ENCODE results near the gene CES3. TPM values are rescaled to one million over a fixed set of nuclear protein-coding genes. Genes with fewer than 3 reads are reported as not detected.

Gene CES3
- total RNA-seq, 2 experiments from 2014 or later: 1.1 to 1.3 TPM

GRCh38 chr16:66926171-66926947 is 34.7 kb upstream of the CES3 start:
- CTCF ChIA-PET: interaction anchor here (1.8 kb wide), 1 partner anchor 53 kb away, joined by 4 read pairs; no protein-coding TSS in a partner anchor
- intact Hi-C loops (cut with DNase I, micrococcal nuclease): no loop called here
- Mint-ChIP-seq H3K36me3 (ENCODE audit: low read depth) (peaks cover 6% of the 10 kb centered on the region), H3K27ac (no peak overlapping the region), H3K4me1 (ENCODE audit: low read depth) (peaks cover 7% of the 10 kb centered on the region), H3K4me3 (no peak overlapping the region), H3K27me3 (peaks cover 51% of the 10 kb centered on the region), H3K9me3 (no peaks in the 10 kb centered on the region)
- POLR2A ChIA-PET: no interaction called here
- peaks cover 0 to 11% of the 10 kb centered on the region in 2 experiments for H3K9me3 ChIP-seq (ENCODE audit: control insufficient read depth in 1 of 2, insufficient read depth in 1 of 2, low read length in 2 of 2)
- no peak for ATAC-seq (ENCODE audit: poor library complexity)
- no peak overlapping the region for H3K27ac ChIP-seq (ENCODE audit: low read depth in 1 of 2, low read length in 2 of 2)
- no peak overlapping the region for H3K4me3 ChIP-seq (ENCODE audit: low read length)
- TF ChIP-seq, protein P1, sequence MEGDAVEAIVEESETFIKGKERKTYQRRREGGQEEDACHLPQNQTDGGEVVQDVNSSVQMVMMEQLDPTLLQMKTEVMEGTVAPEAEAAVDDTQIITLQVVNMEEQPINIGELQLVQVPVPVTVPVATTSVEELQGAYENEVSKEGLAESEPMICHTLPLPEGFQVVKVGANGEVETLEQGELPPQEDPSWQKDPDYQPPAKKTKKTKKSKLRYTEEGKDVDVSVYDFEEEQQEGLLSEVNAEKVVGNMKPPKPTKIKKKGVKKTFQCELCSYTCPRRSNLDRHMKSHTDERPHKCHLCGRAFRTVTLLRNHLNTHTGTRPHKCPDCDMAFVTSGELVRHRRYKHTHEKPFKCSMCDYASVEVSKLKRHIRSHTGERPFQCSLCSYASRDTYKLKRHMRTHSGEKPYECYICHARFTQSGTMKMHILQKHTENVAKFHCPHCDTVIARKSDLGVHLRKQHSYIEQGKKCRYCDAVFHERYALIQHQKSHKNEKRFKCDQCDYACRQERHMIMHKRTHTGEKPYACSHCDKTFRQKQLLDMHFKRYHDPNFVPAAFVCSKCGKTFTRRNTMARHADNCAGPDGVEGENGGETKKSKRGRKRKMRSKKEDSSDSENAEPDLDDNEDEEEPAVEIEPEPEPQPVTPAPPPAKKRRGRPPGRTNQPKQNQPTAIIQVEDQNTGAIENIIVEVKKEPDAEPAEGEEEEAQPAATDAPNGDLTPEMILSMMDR (IDR thresholded peaks at IDR 0.05): no peak
- DNase-seq: no peak
- H3K27me3 ChIP-seq (ENCODE audit: control insufficient read depth in 1 of 2, insufficient read depth in 2 of 2, low read length in 2 of 2): peaks cover 28 to 37% of the 10 kb centered on the region in 2 experiments
- peaks cover 3% of the 10 kb centered on the region for H3K36me3 ChIP-seq (ENCODE audit: insufficient read depth, low read length)
- H3K4me1 ChIP-seq (ENCODE audit: insufficient read depth, low read length): peaks cover 16% of the 10 kb centered on the region

GRCh38 chr16:66926961-66927436 is 34.1 kb upstream of the CES3 start:
- H3K4me1 Mint-ChIP-seq (ENCODE audit: low read depth): peaks cover 11% of the 10 kb centered on the region

DNA sequence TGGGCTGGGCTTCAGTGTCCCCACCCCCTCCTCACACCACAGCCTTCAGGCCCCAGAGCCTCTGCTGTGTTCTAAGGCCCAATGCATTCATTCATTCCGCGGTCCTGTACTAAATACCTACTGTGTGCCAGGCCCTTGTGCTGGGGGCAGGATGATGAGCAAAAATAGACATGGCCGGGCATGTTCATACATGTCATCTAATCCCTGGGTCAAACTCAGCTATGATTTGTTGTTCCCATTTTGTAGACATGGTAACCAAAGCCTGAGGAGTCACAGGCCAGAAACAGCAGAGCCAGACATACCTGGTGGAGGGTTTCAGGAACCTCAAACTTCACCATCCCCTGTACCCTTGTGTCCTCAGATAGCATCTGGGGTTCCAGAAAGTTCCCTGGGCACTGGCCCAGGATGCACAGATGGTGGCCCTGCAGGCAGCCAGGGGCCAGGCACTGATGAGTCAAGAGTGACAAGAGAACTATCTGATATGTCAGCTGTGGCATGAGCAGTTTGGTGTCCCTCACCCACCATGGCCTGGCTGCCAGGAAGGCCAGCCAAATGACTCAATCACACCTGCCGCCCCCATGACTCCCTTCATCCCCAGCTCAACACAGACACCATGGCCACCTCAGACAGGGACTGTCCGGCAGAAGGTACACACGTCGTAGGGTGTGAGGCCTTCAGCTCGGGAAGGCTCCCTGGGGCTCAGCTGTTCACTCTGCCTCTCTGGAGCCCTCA is 33.0 kb upstream of the CES3 start:
- Mint-ChIP-seq H3K4me1 (ENCODE audit: low read depth) (peaks cover 22% of the 10 kb centered on the region), H3K4me3 (no peak overlapping the region), H3K9me3 (no peaks in the 10 kb centered on the region), H3K27ac (no peak overlapping the region), H3K27me3 (peaks cover 45% of the 10 kb centered on the region), H3K36me3 (ENCODE audit: low read depth) (peaks cover 23% of the 10 kb centered on the region)
- ChIA-PET CTCF (interaction anchor here (1.1 to 1.4 kb wide), 3 partner anchors 33 to 97 kb away, joined by 3 to 8 read pairs (median 6); partner anchors contain the start of gene NAE1), POLR2A (interaction anchor here (0.7 kb wide), 1 partner anchor 41 kb away, joined by 3 read pairs; no protein-coding TSS in a partner anchor)
- no peak for DNase-seq
- intact Hi-C loops (cut with DNase I, micrococcal nuclease): loop anchor here in 1 of 2 experiments (2.0 kb wide), 1 partner anchor 33 kb away; no protein-coding TSS in a partner anchor
- Histone ChIP-seq H3K9me3 (ENCODE audit: control insufficient read depth in 1 of 2, insufficient read depth in 1 of 2, low read length in 2 of 2) (peaks cover 0 to 5% of the 10 kb centered on the region in 2 experiments), H3K4me3 (ENCODE audit: low read length) (no peak overlapping the region), H3K4me1 (ENCODE audit: insufficient read depth, low read length) (peaks cover 28% of the 10 kb centered on the region), H3K27me3 (ENCODE audit: control insufficient read depth in 1 of 2, insufficient read depth in 2 of 2, low read length in 2 of 2) (peaks cover 28 to 29% of the 10 kb centered on the region in 2 experiments), H3K27ac (ENCODE audit: low read depth in 1 of 2, low read length in 2 of 2) (no peak overlapping the region), H3K36me3 (ENCODE audit: insufficient read depth, low read length) (peaks cover 11% of the 10 kb centered on the region)
- no peak for ATAC-seq (ENCODE audit: poor library complexity)
- TF ChIP-seq, protein P1 (IDR thresholded peaks at IDR 0.05): no peak

More at GRCh38 chr16:66926961-66927436, 34.1 kb upstream of the CES3 start:
- Mint-ChIP-seq H3K9me3 (no peaks in the 10 kb centered on the region), H3K27me3 (peaks cover 48% of the 10 kb centered on the region), H3K36me3 (ENCODE audit: low read depth) (peaks cover 12% of the 10 kb centered on the region), H3K4me3 (no peak overlapping the region), H3K27ac (no peak overlapping the region)
- TF ChIP-seq, protein P1 (IDR thresholded peaks at IDR 0.05): no peak
- ChIA-PET POLR2A (no interaction called here), CTCF (no interaction called here)
- ATAC-seq (ENCODE audit: poor library complexity) (no peak), DNase-seq (no peak)
- H3K27ac ChIP-seq (ENCODE audit: low read depth in 1 of 2, low read length in 2 of 2): no peak overlapping the region
- peaks cover 28 to 33% of the 10 kb centered on the region in 2 experiments for H3K27me3 ChIP-seq (ENCODE audit: control insufficient read depth in 1 of 2, insufficient read depth in 2 of 2, low read length in 2 of 2)
- H3K4me1 ChIP-seq (ENCODE audit: insufficient read depth, low read length): peaks cover 17% of the 10 kb centered on the region
- peaks cover 0 to 7% of the 10 kb centered on the region in 2 experiments for H3K9me3 ChIP-seq (ENCODE audit: control insufficient read depth in 1 of 2, insufficient read depth in 1 of 2, low read length in 2 of 2)
- intact Hi-C loops (cut with DNase I, micrococcal nuclease): no loop called here
- peaks cover 5% of the 10 kb centered on the region for H3K36me3 ChIP-seq (ENCODE audit: insufficient read depth, low read length)
- no peak overlapping the region for H3K4me3 ChIP-seq (ENCODE audit: low read length)

All from CD4-positive, alpha-beta T cell (primary cell).